T-helper 2 cell (primary cell): ENCODE results near the gene STAT4.

Experiments used
- DNase-seq, 5 experiments: peaks; one replicate each; pipeline versions ENCODE4 v3.0.0 to v3.0.0-alpha.2; 2012 to 2022
- total RNA-seq, 2 donors: gene quantifications; one replicate each; lab custom pipeline; 2026; lab: John Stamatoyannopoulos, UW

Gene STAT4
- total RNA-seq, result 110 to 154 reads per million in 2 donors

GRCh38 chr2:191150600-191151330 is at the start of gene STAT4:
Gene STAT4 (minus strand): TSS chr2:191150994. CDS start chr2:191148203, 2,791 bp downstream.
- DNase-seq, result peak; percentile 47 to 93 (median 73)

- no peak for DNase-seq
Measured at GRCh38 chr2:191199929-191200512, 49.2 kb upstream of the STAT4 start.

- no peak for DNase-seq
Measured at GRCh38 chr2:191198271-191198670, 47.5 kb upstream of the STAT4 start.

GRCh38 chr2:191197096-191197495 is 46.3 kb upstream of the STAT4 start:
- DNase-seq, result no peak

- DNase-seq, result no peak
Measured at GRCh38 chr2:191195021-191195420, 44.2 kb upstream of the STAT4 start.

GRCh38 chr2:191190861-191191552 is 40.2 kb upstream of the STAT4 start:
- no peak for DNase-seq

- no peak for DNase-seq
Measured at GRCh38 chr2:191190435-191190834, 39.6 kb upstream of the STAT4 start.

- peak in 1 of 5 experiments; percentile 16 for DNase-seq
Measured at GRCh38 chr2:191189112-191189635, 38.4 kb upstream of the STAT4 start.

- DNase-seq, result no peak
Measured at GRCh38 chr2:191188550-191189093, 37.8 kb upstream of the STAT4 start.

- no peak for DNase-seq
Measured at GRCh38 chr2:191187105-191187829, 36.5 kb upstream of the STAT4 start.

- no peak for DNase-seq
Measured at GRCh38 chr2:191184457-191184856, 33.7 kb upstream of the STAT4 start.

GRCh38 chr2:191183516-191183915 is 32.7 kb upstream of the STAT4 start:
- DNase-seq, result no peak

GRCh38 chr2:191183081-191183480 is 32.3 kb upstream of the STAT4 start:
- DNase-seq, result no peak

GRCh38 chr2:191180713-191181112 is 29.9 kb upstream of the STAT4 start:
- no peak for DNase-seq

GRCh38 chr2:191180276-191180675 is 29.5 kb upstream of the STAT4 start:
- DNase-seq, result no peak

- no peak for DNase-seq
Measured at GRCh38 chr2:191178806-191179514, 28.2 kb upstream of the STAT4 start.

- DNase-seq, result no peak
Measured at GRCh38 chr2:191177751-191178736, 27.2 kb upstream of the STAT4 start.

GRCh38 chr2:191176801-191177438 is 26.1 kb upstream of the STAT4 start:
- DNase-seq, result no peak

GRCh38 chr2:191176305-191176704 is 25.5 kb upstream of the STAT4 start:
- DNase-seq, result no peak

GRCh38 chr2:191174442-191174841 is 23.6 kb upstream of the STAT4 start:
- DNase-seq, result no peak
